Heart left ventricle (tissue), 16 donors: ENCODE results near the gene ST6GALNAC4. TPM values are rescaled to one million over a fixed set of nuclear protein-coding genes. Genes with fewer than 3 reads are reported as not detected.

Source experiments
- ATAC-seq, 4 donors: fragments of 200-7000 bp; cut with Tn5 transposase; one replicate each; pipeline ENCODE4 v1.9.1; 2020 to 2022; ENCODE audit warnings: moderate library complexity in 4 of 4, mild to moderate bottlenecking in 3 of 4, moderate number of reproducible peaks in 1 of 4
- DNase-seq, 5 donors: peaks; one replicate each; pipeline ENCODE4 v3.0.0-alpha.2; 2020
- H3K27ac ChIP-seq, 12 donors: fragments of 200-600 bp; sonication (generic) in 4 of 12; one replicate each; pipeline versions ENCODE4 v1.5.0 to v1.8.0; 2016 to 2022; ENCODE audit warnings: mild to moderate bottlenecking in 2 of 12
- H3K27me3 ChIP-seq, 9 donors: fragments of 200-600 bp; sonication (generic) in 2 of 9; one replicate each; pipeline versions ENCODE4 v1.5.1 to v1.8.0; 2016 to 2022; ENCODE audit warnings: mild to moderate bottlenecking in 3 of 9
- H3K36me3 ChIP-seq, 9 donors: fragments of 200-600 bp; sonication (generic) in 2 of 9; one replicate each; pipeline versions ENCODE4 v1.5.0 to v1.8.0; 2018 to 2022; ENCODE audit warnings: mild to moderate bottlenecking in 2 of 9
- H3K4me1 ChIP-seq, 12 donors: fragments of 200-600 bp; sonication (generic) in 4 of 12; one replicate each; pipeline versions ENCODE4 v1.5.0 to v1.8.0; 2016 to 2022; ENCODE audit warnings: mild to moderate bottlenecking in 3 of 12
- H3K4me3 ChIP-seq, 12 donors: fragments of 200-600 bp; sonication (generic) in 4 of 12; one replicate each; pipeline versions ENCODE4 v1.5.0 to v1.8.0; 2017 to 2022; ENCODE audit warnings: mild to moderate bottlenecking in 9 of 12, moderate library complexity in 4 of 12
- H3K9me3 ChIP-seq, 12 donors: fragments of 200-600 bp; sonication (generic) in 4 of 12; one replicate each; pipeline versions ENCODE4 v1.5.0 to v1.8.0; 2016 to 2022; ENCODE audit warnings: mild to moderate bottlenecking in 1 of 12
- CTCF ChIP-seq, 12 donors: fragments of 200-600 bp; sonication (generic) in 4 of 12; IDR thresholded peaks; one replicate each; pipeline versions ENCODE4 v1.5.0 to v1.8.0; 2018 to 2022; ENCODE audit warnings: antibody characterized with exemption in 12 of 12, mild to moderate bottlenecking in 5 of 12
- POLR2A ChIP-seq, 2 donors: fragments of 450-650 bp; IDR thresholded peaks; one replicate each; pipeline ENCODE4 v1.6.1; 2017; ENCODE audit warnings: antibody characterized with exemption in 2 of 2, mild to moderate bottlenecking in 2 of 2, moderate library complexity in 2 of 2
- WGBS, 4 donors: extraction: QIAGEN DNeasy Blood & Tissue Kit in 2 of 4; methylation state at CpG; one replicate each; pipeline versions ENCODE4 v1.1.5 to v1.1.7; 2013 to 2018; 5-methylcytosine and 5-hydroxymethylcytosine counted together
- intact Hi-C, 10 donors: fragments of 100-400 bp; cut with DNase I; formaldehyde crosslinking; loops; one replicate each; pipeline versions ENCODE4 v1.11.1 to v1.14.2; 2022
- polyA plus RNA-seq, 2 donors: library from polyadenylated mRNA; stranded (reverse); fragments of 200-250 nt; gene quantifications; one replicate each; pipeline ENCODE4 v1.2.3, GENCODE V29; 2013
- total RNA-seq, 9 donors: library from RNA; depleted of rRNA in 2 of 9; stranded (reverse); fragments of >200 nt in 2 of 9; fragmentation: NEBNext Ultra II Directional in 3 of 9; extraction: Animal tissue kit (Norgen Biotek cat#: 25700) in 3 of 9; gene quantifications; one replicate each; pipeline versions ENCODE4 v1.1.0 to v1.2.4, GENCODE V29; 2016 to 2023
- donor health status: ischemic (EF 13 %, LVEDD 7.1; RV severe dilation, severe dysfunction).
- donor health status: healthy with polysubstance abuse.
- donor health status: DM: no; HTN: yes; CAD: no.
- donor health status: DM: no; HTN: no; CAD: no.
- donor health status: ischemic (EF 25% LVEDD 6.9; RV normal size, moderate dysfunction).
- donor health status: ischemic (EF 25% LVEDD 5.7; RV mildly dilated, moderate dysfunction).
- donor health status: healthy.
- donor health status: DM: yes; HTN: yes; CAD: no.
- donor health status: ischemic (EF 35%, LVEDD 5.7; RV mildly dilated, moderate dysfunction).
- donor health status: nonischemic (EF 11% LVEDD 7.7; RV severe dilation, severe dysfunction).
- donor health status: DM: yes; HTN: yes; CAD: no.
- donor health status: PGD.
- donor health status: ischemic (EF 29% LVEDD 5.4; RV normal size, mild dysfunction).
- donor health status: nonischemic (EF 23%, LVEDD 6.1; RV moderate dilation, normal function).

Gene ST6GALNAC4
- total and polyA plus RNA-seq, 11 donors, result 17.0 to 72.0 (median 42.6) TPM

- Histone ChIP-seq H3K27me3 (no peaks in the 10 kb centered on the region), H3K9me3 (no peaks in the 10 kb centered on the region), H3K36me3 (no peaks in the 10 kb centered on the region), H3K4me3 (no peak overlapping the region), H3K27ac (peak overlapping the region in 9 of 12 donors; percentile 1 to 95 (median 31)), H3K4me1 (peaks cover 15 to 87% (median 60%) of the 10 kb centered on the region in 12 donors)
- DNase-seq (peak in 1 of 5 donors; percentile 25), ATAC-seq (no peak)
- WGBS, 4 donors, result 75 to 86% (median 80%) methylated on average over 3 of the region's 3 CpGs
- TF ChIP-seq POLR2A (IDR thresholded peaks at IDR 0.05), result no peak
- TF ChIP-seq CTCF (IDR thresholded peaks at IDR 0.05), result no peak
- intact Hi-C loops, result no loop called here
Observed at GRCh38 chr9:127963041-127963358, 46.2 kb upstream of the ST6GALNAC4 start.

GRCh38 chr9:127962278-127962677 lies 45.4 kb upstream of the ST6GALNAC4 start:
- intact Hi-C loops, result no loop called here
- WGBS, 4 donors, result 62 to 74% (median 68%) methylated on average over 3 of the region's 3 CpGs
- Histone ChIP-seq H3K36me3 (no peaks in the 10 kb centered on the region), H3K4me1 (peaks cover 15 to 80% (median 54%) of the 10 kb centered on the region in 12 donors), H3K27ac (peak overlapping the region in 5 of 12 donors; percentile 1 to 95 (median 27)), H3K27me3 (no peaks in the 10 kb centered on the region), H3K9me3 (peaks cover 0 to 2% (median 0%) of the 10 kb centered on the region in 12 donors), H3K4me3 (no peak overlapping the region)
- TF ChIP-seq POLR2A (IDR thresholded peaks at IDR 0.05) (no peak), CTCF (IDR thresholded peaks at IDR 0.05) (no peak)
- DNase-seq (peak in 1 of 5 donors; percentile 25), ATAC-seq (no peak)

GRCh38 chr9:127961613-127962155 lies 44.8 kb upstream of the ST6GALNAC4 start:
- H3K36me3 ChIP-seq, result no peaks in the 10 kb centered on the region
- DNase-seq (peak in 2 of 5 donors; percentile 24 to 28), ATAC-seq (no peak)
- peaks cover 0 to 4% (median 0%) of the 10 kb centered on the region in 12 donors for H3K9me3 ChIP-seq
- intact Hi-C loops, result no loop called here
- TF ChIP-seq POLR2A (IDR thresholded peaks at IDR 0.05), result no peak
- no peak for TF ChIP-seq CTCF (IDR thresholded peaks at IDR 0.05)
- 92 to 96% (median 94%) methylated on average over 13 of the region's 13 CpGs for WGBS, 4 donors
- H3K27me3 ChIP-seq, result no peaks in the 10 kb centered on the region
- H3K4me1 ChIP-seq, result peaks cover 15 to 74% (median 49%) of the 10 kb centered on the region in 12 donors
- peak overlapping the region in 2 of 12 donors; percentile 68 to 95 for H3K27ac ChIP-seq
- H3K4me3 ChIP-seq, result no peak overlapping the region

- peaks cover 10 to 69% (median 43%) of the 10 kb centered on the region in 12 donors for H3K4me1 ChIP-seq
- TF ChIP-seq CTCF (IDR thresholded peaks at IDR 0.05) (no peak), POLR2A (IDR thresholded peaks at IDR 0.05) (no peak)
- no peaks in the 10 kb centered on the region for H3K27me3 ChIP-seq
- no peaks in the 10 kb centered on the region for H3K36me3 ChIP-seq
- no peak overlapping the region for H3K4me3 ChIP-seq
- DNase-seq (peak in 1 of 5 donors; percentile 20), ATAC-seq (no peak)
- H3K27ac ChIP-seq, result peak overlapping the region in 7 of 12 donors; percentile 32 to 95 (median 54)
- 89 to 95% (median 90%) methylated on average over 2 of the region's 2 CpGs; no CpG with 5 or more reads in 1 of the 4 donors for WGBS, 4 donors
- intact Hi-C loops, result no loop called here
- H3K9me3 ChIP-seq, result peaks cover 0 to 4% (median 0%) of the 10 kb centered on the region in 12 donors
Observed at GRCh38 chr9:127961155-127961490, 44.3 kb upstream of the ST6GALNAC4 start.
